Measurements from ENCODE around the gene LANCL3.
"Not testable (repeated sequence)": the region's sequence is repeated elsewhere in the genome, so short reads cannot be mapped to it uniquely, and the experiment has no call there.

The LANCL3 gene

DNA sequence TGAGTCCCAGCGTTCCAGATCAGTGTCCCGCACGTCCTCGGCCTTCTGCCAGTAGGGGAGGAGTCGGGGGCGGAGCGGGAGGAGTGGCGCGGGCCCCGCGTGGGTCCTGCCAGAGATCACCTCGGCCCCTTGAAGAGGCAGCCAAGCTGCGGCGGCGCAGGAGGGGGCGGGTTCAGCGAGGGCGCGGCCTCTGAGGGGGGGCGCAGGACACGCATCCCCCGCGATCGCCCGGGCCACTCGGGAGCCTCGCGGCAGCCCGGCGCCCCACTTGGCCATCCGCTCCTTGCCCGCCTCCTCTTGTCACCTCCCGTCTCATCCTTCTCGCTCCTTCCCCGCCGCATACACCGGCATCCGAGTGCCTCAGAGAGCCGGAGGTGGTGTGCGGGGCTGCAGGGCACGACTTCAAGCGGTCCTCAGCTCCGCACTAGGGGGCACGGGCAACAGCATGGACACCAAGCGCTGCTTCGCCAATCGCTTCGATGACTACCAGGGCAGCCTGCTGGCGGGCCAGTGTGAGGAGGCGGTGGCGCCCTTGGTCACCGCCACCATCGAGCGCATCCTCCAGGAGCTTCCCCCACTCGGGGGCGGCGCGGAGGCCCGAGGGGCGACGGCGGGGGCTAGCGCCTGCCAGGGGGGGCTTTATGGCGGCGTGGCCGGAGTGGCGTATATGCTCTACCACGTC lies at the start of gene LANCL3:
TSS of gene LANCL3 (plus strand) at position 236 of the 682 bp plus-strand sequence. CDS start at position 446, 210 bp downstream.
- DNase-seq (ENCODE audit: low read depth in 2 of 2), result not testable (repeated sequence)

DNA sequence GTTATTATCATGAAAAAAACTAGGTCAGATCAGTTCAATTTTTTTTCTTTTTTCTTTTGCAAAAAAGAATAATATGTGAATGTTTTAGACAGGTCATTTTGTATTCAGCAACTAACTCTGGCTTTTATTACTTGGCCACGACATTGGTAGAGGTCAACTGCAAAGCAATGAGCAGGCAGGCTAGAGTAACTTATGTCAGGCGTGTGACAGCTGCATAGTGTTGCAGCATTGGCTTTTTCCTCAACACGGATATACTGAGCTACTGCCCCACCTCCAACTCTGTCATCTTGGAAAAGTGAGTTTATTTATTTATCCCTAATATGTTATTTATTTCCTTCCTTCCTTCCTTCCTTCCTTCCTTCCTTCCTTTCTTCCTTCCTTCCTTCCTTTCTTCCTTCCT lies 47.8 kb upstream of the LANCL3 start:
- DNase-seq (ENCODE audit: low read depth in 2 of 2), result not testable (repeated sequence)

- DNase-seq (ENCODE audit: low read depth in 2 of 2), result no peak
Observed at GRCh38 chrX:37541991-37542390, 29.5 kb upstream of the LANCL3 start.

- no peak for DNase-seq (ENCODE audit: low read depth in 2 of 2)
Observed at GRCh38 chrX:37542791-37543190, 28.7 kb upstream of the LANCL3 start.

GRCh38 chrX:37543324-37543723 lies 28.1 kb upstream of the LANCL3 start:
- DNase-seq (ENCODE audit: low read depth in 2 of 2), result no peak

DNA sequence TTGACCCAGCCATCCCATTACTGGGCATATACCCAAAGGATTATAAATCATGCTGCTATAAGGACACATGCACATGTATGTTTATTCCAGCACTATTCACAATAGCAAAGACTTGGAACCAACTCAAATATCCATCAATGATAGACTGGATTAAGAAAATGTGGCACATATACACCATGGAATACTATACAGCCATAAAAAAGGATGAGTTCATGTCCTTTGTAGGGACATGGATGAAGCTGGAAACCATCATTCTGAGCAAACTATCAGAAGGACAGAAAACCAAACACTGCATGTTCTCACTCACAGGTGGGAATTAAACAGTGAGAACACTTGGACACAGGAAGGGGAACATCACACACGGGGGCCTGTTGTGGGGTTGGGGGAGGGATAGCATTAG lies 26.9 kb upstream of the LANCL3 start:
- DNase-seq (ENCODE audit: low read depth in 2 of 2), result not testable (repeated sequence)

DNA sequence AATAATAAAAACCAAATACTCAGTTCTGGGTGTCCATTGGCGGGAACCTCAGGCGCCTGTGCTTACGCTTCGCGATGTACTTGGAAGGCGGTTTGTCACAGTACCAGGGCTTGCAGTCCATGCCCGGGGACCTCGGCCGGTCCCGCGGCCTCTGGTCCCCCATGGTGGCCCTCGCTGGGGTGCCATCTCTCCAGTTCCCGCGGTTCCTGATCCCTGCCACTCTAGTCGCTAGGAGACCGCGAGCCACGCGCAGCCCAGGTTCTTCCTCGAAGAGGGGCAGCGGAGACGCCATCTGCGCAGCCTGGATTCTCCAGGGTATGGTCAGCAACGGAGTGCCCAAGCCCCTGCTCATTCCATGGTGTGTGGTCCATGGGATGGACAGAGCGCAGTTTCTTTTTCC lies 26.4 kb upstream of the LANCL3 start:
- DNase-seq (ENCODE audit: low read depth in 2 of 2), result no peak

GRCh38 chrX:37549619-37550018 lies 21.8 kb upstream of the LANCL3 start:
- DNase-seq (ENCODE audit: low read depth in 2 of 2), result not testable (repeated sequence)

DNA sequence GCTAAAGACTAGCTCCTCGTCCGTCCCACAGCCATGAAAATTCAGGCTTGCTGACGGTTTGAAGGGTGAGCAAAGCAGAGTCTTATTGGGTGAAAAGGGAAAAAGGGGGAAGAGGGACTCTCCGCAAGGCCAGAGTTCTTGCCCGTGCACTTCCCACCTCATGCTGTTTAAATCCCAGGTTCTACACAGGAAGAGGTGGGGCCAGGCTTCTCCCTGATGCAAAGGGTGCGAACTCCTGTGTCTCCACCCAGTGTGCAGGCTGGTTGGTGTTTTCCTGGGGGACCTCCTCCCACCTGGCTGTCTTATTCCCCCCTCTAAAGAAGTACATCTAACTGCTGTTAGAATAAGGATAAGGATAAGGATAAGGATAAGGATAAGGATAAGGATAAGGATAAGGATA lies 18.0 kb upstream of the LANCL3 start:
- no peak for DNase-seq (ENCODE audit: low read depth in 2 of 2)

GRCh38 chrX:37565254-37565653 lies 6.2 kb upstream of the LANCL3 start:
- not testable (repeated sequence) for DNase-seq (ENCODE audit: low read depth in 2 of 2)

DNA sequence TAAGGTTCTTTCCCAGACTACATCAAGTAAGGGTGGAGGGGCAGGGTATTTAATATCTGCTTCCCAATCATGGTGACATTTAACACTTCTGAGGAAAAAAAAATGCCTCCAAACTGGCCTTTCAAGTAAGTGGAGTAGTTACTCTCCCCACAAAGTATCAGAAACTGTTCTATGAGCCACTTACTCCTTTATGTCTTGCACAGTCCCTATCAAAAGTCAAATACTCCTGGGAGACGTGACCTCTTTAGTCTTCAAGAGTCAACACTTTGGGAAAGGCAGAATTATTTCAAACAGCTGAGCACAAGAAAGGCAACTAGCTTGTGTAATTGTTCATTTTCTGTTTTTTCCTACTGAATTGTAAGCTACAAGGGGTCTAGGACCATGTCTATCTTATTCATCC lies 1.1 kb upstream of the LANCL3 start:
- DNase-seq (ENCODE audit: low read depth in 2 of 2), result not testable (repeated sequence)

DNA sequence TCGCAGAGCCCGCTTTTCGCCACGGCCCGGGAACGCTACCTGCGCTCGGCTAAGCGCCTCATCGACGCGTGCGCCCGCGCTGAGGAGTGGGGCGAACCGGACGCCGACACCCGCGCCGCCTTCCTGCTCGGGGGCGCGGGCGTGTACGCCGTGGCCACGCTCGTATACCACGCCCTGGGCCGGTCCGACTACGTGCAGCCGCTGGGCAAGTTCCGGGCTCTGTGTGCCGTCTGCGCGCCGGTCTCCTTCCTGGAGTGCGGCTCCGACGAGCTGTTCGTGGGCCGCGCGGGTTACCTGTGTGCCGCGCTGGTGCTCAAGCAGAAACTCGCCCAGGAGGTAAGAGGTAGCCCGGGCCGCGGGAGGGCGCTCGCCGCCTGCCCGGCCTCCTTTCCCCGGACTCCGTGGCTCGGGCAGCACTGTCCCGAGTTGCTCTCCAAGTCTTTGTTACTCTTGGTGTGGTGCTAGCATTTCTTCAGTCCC lies 687 bp downstream of the LANCL3 start:
- not testable (repeated sequence) for DNase-seq (ENCODE audit: low read depth in 2 of 2)

DNA sequence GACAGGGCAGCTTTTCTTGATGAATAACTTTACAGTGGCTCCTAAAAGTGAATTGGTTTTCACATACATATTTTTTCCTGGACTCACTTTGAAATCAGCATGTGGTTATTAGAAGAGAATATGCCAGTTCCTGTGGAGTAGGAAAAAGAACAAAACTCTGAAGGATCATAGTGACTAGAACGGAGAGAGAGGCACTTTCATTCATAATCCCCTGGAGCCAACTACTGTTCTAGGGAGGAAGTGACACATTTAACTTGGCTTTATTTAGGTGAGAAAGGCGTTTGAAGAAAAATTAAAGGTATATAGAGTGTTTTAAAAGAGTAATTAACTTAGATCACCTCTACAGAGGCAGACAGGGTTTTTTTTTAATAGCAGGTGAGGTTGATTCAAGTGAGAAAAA lies 1.7 kb downstream of the LANCL3 start:
- DNase-seq (ENCODE audit: low read depth in 2 of 2), result not testable (repeated sequence)

- DNase-seq (ENCODE audit: low read depth in 2 of 2), result no peak
Observed at GRCh38 chrX:37578045-37578444, 6.6 kb downstream of the LANCL3 start.

DNA sequence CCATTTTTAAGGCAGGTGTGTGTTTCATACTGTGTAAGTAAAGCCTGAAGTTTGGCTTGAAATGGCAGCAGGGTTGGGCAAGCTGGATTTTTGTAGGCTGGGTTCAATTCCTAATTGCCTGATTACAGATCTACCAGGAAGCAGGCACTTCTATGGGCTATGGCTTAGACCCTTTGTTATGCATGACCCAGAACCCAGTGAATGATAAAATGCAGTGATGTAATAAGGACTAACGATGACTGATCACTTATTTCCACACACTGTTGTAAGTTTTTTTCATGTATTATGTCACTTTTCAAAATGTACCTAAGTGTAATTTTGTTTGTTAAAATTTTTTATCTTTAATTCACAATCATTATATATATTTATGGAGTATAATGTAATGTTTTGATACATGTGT lies 8.6 kb downstream of the LANCL3 start:
- DNase-seq (ENCODE audit: low read depth in 2 of 2), result no peak

DNA sequence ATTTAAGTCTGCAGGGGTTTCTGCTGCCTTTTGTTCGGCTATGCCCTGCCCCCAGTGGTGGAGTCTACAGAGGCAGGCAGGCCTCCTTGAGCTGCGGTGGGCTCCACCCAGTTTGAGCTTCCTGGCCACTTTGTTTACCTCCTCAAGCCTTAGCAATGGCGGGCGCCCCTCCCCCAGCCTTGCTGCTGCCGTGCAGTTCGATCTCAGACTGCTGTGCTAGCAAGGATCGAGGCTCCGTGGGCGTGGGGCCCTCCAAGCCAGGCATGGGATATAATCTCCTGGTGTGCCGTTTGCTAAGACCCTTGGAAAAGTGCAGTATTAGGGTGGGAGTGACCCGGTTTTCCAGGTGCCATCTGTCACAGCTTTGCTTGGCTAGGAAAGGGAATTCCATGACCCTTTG lies 15.9 kb downstream of the LANCL3 start:
- DNase-seq (ENCODE audit: low read depth in 2 of 2), result not testable (repeated sequence)

GRCh38 chrX:37590047-37590446 lies 18.6 kb downstream of the LANCL3 start:
- no peak for DNase-seq (ENCODE audit: low read depth in 2 of 2)

GRCh38 chrX:37594755-37595382 lies 23.4 kb downstream of the LANCL3 start:
- no peak for DNase-seq (ENCODE audit: low read depth in 2 of 2)

GRCh38 chrX:37599729-37600128 lies 28.3 kb downstream of the LANCL3 start:
- no peak for DNase-seq (ENCODE audit: low read depth in 2 of 2)

DNA sequence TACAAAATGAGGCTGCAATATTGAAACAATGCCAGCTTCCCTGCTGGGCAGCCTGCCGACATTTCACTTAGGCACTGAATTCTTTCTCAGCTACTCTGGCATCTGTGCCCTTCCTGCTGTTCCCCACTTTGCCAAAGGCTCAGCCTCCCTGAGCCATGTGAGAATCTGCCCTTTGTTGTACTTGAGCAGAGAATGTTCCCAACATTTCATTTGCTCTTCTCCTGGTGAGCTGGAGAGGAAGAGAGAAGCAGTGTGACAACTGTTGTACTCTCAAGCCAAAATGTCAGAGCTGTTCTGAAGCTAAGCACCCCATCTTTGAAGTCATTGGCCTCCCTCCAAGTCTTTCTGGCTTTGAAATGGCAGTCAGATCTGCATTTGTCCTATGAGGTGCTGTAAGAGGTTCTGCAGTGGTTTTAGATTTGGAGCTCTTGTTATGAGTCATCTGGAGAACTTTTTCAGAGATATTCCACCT lies 32.5 kb downstream of the LANCL3 start:
- no peak for DNase-seq (ENCODE audit: low read depth in 2 of 2)

DNA sequence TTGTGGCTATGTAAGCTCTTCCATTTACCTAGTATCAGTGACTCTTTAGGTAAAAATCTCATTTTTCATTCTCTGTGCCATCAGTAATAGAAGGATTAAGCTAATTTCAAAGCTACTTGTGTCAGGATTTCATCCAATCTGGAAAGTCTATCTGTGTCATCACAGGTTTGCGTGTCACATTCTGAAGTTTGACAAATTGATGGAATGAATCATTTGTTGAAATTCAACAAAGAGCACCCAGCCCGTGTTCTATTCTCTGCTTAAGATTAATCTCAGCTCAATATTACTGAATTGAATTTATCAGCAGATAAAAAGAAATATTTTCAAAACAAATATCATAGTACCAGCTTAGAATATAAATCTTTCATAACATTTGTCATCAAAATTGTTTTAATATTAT lies 35.8 kb downstream of the LANCL3 start:
- DNase-seq (ENCODE audit: low read depth in 2 of 2), result no peak

- DNase-seq (ENCODE audit: low read depth in 2 of 2), result no peak
Observed at GRCh38 chrX:37608156-37608555, 36.7 kb downstream of the LANCL3 start.

- DNase-seq (ENCODE audit: low read depth in 2 of 2), result no peak
Observed at GRCh38 chrX:37609727-37610126, 38.3 kb downstream of the LANCL3 start.
